Mesendoderm (in vitro differentiated cells): ENCODE data around the gene YPEL3.

Experiments used
- DNase-seq: peaks from one replicate; pipeline ENCODE4 v3.0.0; 2013
- H2AK5ac ChIP-seq: 2 replicates; pipeline ENCODE4 v1.6.1; 2013; ENCODE audit warnings: low read length, inconsistent platforms
- H2BK120ac ChIP-seq: 2 replicates; pipeline ENCODE4 v1.6.1; 2013; ENCODE audit warnings: low read depth, mild to moderate bottlenecking, low read length, moderate library complexity, mixed read lengths
- H2BK15ac ChIP-seq: replicated peaks from 2 replicates; pipeline ENCODE4 v1.6.1; 2013; ENCODE audit warnings: low read depth, mild to moderate bottlenecking, moderate library complexity
- H2BK5ac ChIP-seq: 2 replicates; pipeline ENCODE4 v1.6.1; 2013; ENCODE audit warnings: low read length, inconsistent platforms
- H3K18ac ChIP-seq: 2 replicates; pipeline ENCODE4 v1.6.1; 2013; ENCODE audit warnings: mild to moderate bottlenecking, low read length, mixed read lengths
- H3K23ac ChIP-seq: one replicate; pipeline ENCODE4 v1.6.1; 2013; ENCODE audit warnings: low read length
- H3K27ac ChIP-seq: 2 replicates; pipeline ENCODE4 v1.5.1; 2013; ENCODE audit warnings: low read depth, mild to moderate bottlenecking, inconsistent platforms, low read length, moderate library complexity
- H3K27me3 ChIP-seq: 2 replicates; pipeline ENCODE4 v1.6.1; 2013; ENCODE audit warnings: low read length, control low read depth, mild to moderate bottlenecking, inconsistent platforms; ENCODE audit not compliant: insufficient read depth, poor library complexity
- H3K36me3 ChIP-seq: 2 replicates; pipeline ENCODE4 v1.6.1; 2013; ENCODE audit warnings: low read length, inconsistent platforms; ENCODE audit not compliant: control insufficient read depth, insufficient read depth
- H3K4ac ChIP-seq: one replicate; pipeline ENCODE4 v1.6.1; 2013; ENCODE audit warnings: low read depth, mild to moderate bottlenecking, low read length, moderate library complexity
- H3K4me1 ChIP-seq: 2 replicates; pipeline ENCODE4 v1.6.1; 2013; ENCODE audit warnings: low read depth, low read length, inconsistent platforms; ENCODE audit not compliant: control insufficient read depth
- H3K4me2 ChIP-seq: 2 replicates; pipeline ENCODE4 v1.6.1; 2013; ENCODE audit warnings: low read length
- H3K4me3 ChIP-seq: 2 replicates; pipeline ENCODE4 v1.5.1; 2013; ENCODE audit warnings: mild to moderate bottlenecking, low read length
- H3K56ac ChIP-seq: one replicate; pipeline ENCODE4 v1.6.1; 2013; ENCODE audit warnings: low read length
- H3K79me1 ChIP-seq: 2 replicates; pipeline ENCODE4 v1.6.1; 2013; ENCODE audit warnings: low read length, inconsistent platforms
- H3K79me2 ChIP-seq: 2 replicates; pipeline ENCODE4 v1.6.1; 2013; ENCODE audit warnings: mild to moderate bottlenecking, low read length; ENCODE audit not compliant: control insufficient read depth, insufficient read depth
- H3K9ac ChIP-seq: 2 replicates; pipeline ENCODE4 v1.6.1; 2013; ENCODE audit warnings: low read length, inconsistent platforms
- H4K5ac ChIP-seq: one replicate; pipeline ENCODE4 v1.6.1; 2013; ENCODE audit warnings: low read length
- H4K8ac ChIP-seq: one replicate; pipeline ENCODE4 v1.6.1; 2013; ENCODE audit warnings: low read depth, mild to moderate bottlenecking, control low read depth, low read length, moderate library complexity
- WGBS: extraction: QIAGEN DNeasy Blood & Tissue Kit; methylation state at CpG from one replicate; pipeline ENCODE4 v1.1.7; 2013; ENCODE audit warnings: low lambda C conversion rate, missing lambda C conversion rate; ENCODE audit not compliant: insufficient coverage; ENCODE audit errors: extremely low coverage; 5-methylcytosine and 5-hydroxymethylcytosine counted together

The YPEL3 gene

GRCh38 chr16:30096862-30097563, 1.0 kb upstream of the YPEL3 start:
- Histone ChIP-seq H2BK120ac (no peak overlapping the region), H3K27me3 (no peaks in the 10 kb centered on the region), H3K56ac (no peak overlapping the region), H3K4me2 (no peak overlapping the region), H3K27ac (peak overlapping the region; percentile 33), H3K9ac (no peak overlapping the region), H2BK5ac (no peak overlapping the region), H3K79me1 (no peaks in the 10 kb centered on the region), H3K23ac (no peak overlapping the region), H4K8ac (no peak overlapping the region), H3K18ac (peak overlapping the region; percentile 35), H2BK15ac (no peak overlapping the region), H3K4me1 (peaks cover 2% of the 10 kb centered on the region), H3K79me2 (no peaks in the 10 kb centered on the region), H3K4ac (peak overlapping the region; percentile 85), H3K4me3 (peak overlapping the region; percentile 36), H2AK5ac (no peak overlapping the region), H3K36me3 (no peaks in the 10 kb centered on the region), H4K5ac (no peak overlapping the region)
- no CpG with 5 or more reads among the region's 18 CpGs for WGBS
- peak; percentile 45 for DNase-seq

- Histone ChIP-seq H3K79me1 (no peaks in the 10 kb centered on the region), H3K9ac (peak overlapping the region; percentile 80), H3K18ac (peak overlapping the region; percentile 88), H3K4me2 (peak overlapping the region; percentile 12), H2AK5ac (no peak overlapping the region), H3K27me3 (no peaks in the 10 kb centered on the region), H4K5ac (no peak overlapping the region), H3K4ac (peak overlapping the region; percentile 73), H2BK120ac (no peak overlapping the region), H3K27ac (no peak overlapping the region), H2BK5ac (no peak overlapping the region), H3K4me1 (peaks cover 2% of the 10 kb centered on the region), H4K8ac (no peak overlapping the region), H3K36me3 (no peaks in the 10 kb centered on the region), H3K79me2 (no peaks in the 10 kb centered on the region), H3K4me3 (no peak overlapping the region), H2BK15ac (no peak overlapping the region), H3K56ac (peak overlapping the region; percentile 89), H3K23ac (no peak overlapping the region)
- WGBS, result no CpG with 5 or more reads among the region's 47 CpGs
- DNase-seq, result no peak
Measured at GRCh38 chr16:30095166-30096078, 591 bp downstream of the YPEL3 start.

- H4K8ac ChIP-seq, result no peak overlapping the region
- no peak overlapping the region for H3K4me3 ChIP-seq
- H2AK5ac ChIP-seq, result no peak overlapping the region
- H3K79me2 ChIP-seq, result peaks cover 3% of the 10 kb centered on the region
- peaks cover 5% of the 10 kb centered on the region for H3K4me1 ChIP-seq
- H3K9ac ChIP-seq, result no peak overlapping the region
- H3K4ac ChIP-seq, result no peak overlapping the region
- no peak overlapping the region for H2BK120ac ChIP-seq
- H3K56ac ChIP-seq, result peak overlapping the region; percentile 25
- H3K23ac ChIP-seq, result no peak overlapping the region
- no peak overlapping the region for H3K18ac ChIP-seq
- no peak overlapping the region for H4K5ac ChIP-seq
- no CpG with 5 or more reads among the region's 11 CpGs for WGBS
- no peaks in the 10 kb centered on the region for H3K27me3 ChIP-seq
- H3K79me1 ChIP-seq, result no peaks in the 10 kb centered on the region
- no peak overlapping the region for H2BK5ac ChIP-seq
- no peak overlapping the region for H2BK15ac ChIP-seq
- H3K27ac ChIP-seq, result no peak overlapping the region
- no peak for DNase-seq
- H3K4me2 ChIP-seq, result no peak overlapping the region
- H3K36me3 ChIP-seq, result no peaks in the 10 kb centered on the region
Measured at GRCh38 chr16:30094541-30095165, 1.4 kb downstream of the YPEL3 start.

GRCh38 chr16:30092373-30093010, 3.5 kb downstream of the YPEL3 start:
- WGBS, result no CpG with 5 or more reads among the region's 22 CpGs
- H3K4me3 ChIP-seq, result peak overlapping the region; percentile 73

GRCh38 chr16:30091474-30092372, 4.3 kb downstream of the YPEL3 start, which contains the start of gene TBX6:
TBX6 (minus strand) TSS chr16:30091924; CDS start chr16:30091193, 731 bp downstream.
- peak within 1 kb of the TSS; percentile 58 for H3K27ac ChIP-seq
- WGBS, result no CpG with 5 or more reads among the region's 76 CpGs

More at GRCh38 chr16:30092373-30093010, 3.5 kb downstream of the YPEL3 start:
- no peak overlapping the region for H4K8ac ChIP-seq
- peak overlapping the region; percentile 58 for H3K27ac ChIP-seq
- no peaks in the 10 kb centered on the region for H3K27me3 ChIP-seq
- H3K23ac ChIP-seq, result peak overlapping the region; percentile 10
- peak overlapping the region; percentile 93 for H3K56ac ChIP-seq
- H3K9ac ChIP-seq, result peak overlapping the region; percentile 70
- H3K18ac ChIP-seq, result peak overlapping the region; percentile 34
- H2BK5ac ChIP-seq, result peak overlapping the region; percentile 63
- no peaks in the 10 kb centered on the region for H3K36me3 ChIP-seq
- H3K4ac ChIP-seq, result peak overlapping the region; percentile 40
- H4K5ac ChIP-seq, result no peak overlapping the region
- peak; percentile 95 for DNase-seq
- no peak overlapping the region for H2BK15ac ChIP-seq
- H3K4me2 ChIP-seq, result peak overlapping the region; percentile 48
- H2AK5ac ChIP-seq, result peak overlapping the region; percentile 45
- peaks cover 5% of the 10 kb centered on the region for H3K4me1 ChIP-seq
- no peaks in the 10 kb centered on the region for H3K79me1 ChIP-seq
- no peak overlapping the region for H2BK120ac ChIP-seq
- peaks cover 3% of the 10 kb centered on the region for H3K79me2 ChIP-seq

More at GRCh38 chr16:30091474-30092372, 4.3 kb downstream of the YPEL3 start, which contains the start of gene TBX6:
- H2BK120ac ChIP-seq, result no peak within 1 kb of the TSS
- peaks cover 3% of the 10 kb centered on the region for H3K79me2 ChIP-seq
- H3K23ac ChIP-seq, result peak within 1 kb of the TSS; percentile 10
- peak within 1 kb of the TSS; percentile 45 for H2AK5ac ChIP-seq
- no peak within 1 kb of the TSS for H2BK15ac ChIP-seq
- H3K36me3 ChIP-seq, result no peaks in the 10 kb centered on the region
- H4K8ac ChIP-seq, result no peak within 1 kb of the TSS
- H3K4me3 ChIP-seq, result peak within 1 kb of the TSS; percentile 73
- no peaks in the 10 kb centered on the region for H3K27me3 ChIP-seq
- peak within 1 kb of the TSS; percentile 79 for H3K9ac ChIP-seq
- H3K56ac ChIP-seq, result peak within 1 kb of the TSS; percentile 93
- H3K79me1 ChIP-seq, result no peaks in the 10 kb centered on the region
- H3K4me2 ChIP-seq, result peak within 1 kb of the TSS; percentile 69
- H3K18ac ChIP-seq, result peak within 1 kb of the TSS; percentile 34
- peaks cover 5% of the 10 kb centered on the region for H3K4me1 ChIP-seq
- peak within 1 kb of the TSS; percentile 63 for H2BK5ac ChIP-seq
- H4K5ac ChIP-seq, result no peak within 1 kb of the TSS
- peak within 1 kb of the TSS; percentile 46 for H3K4ac ChIP-seq
- peak; percentile 96 for DNase-seq
